22Rv1 (cell line): Measurements from ENCODE around the gene EDIL3.

Experiments used
- H3K27ac ChIP-seq: fragments of 450-650 bp; 2 replicates; pipeline ENCODE4 v1.5.1; 2017
- ZFX ChIP-seq: fragments of 450-650 bp; IDR thresholded peaks from 2 replicates; pipeline ENCODE4 v1.6.1; 2017; ENCODE audit warnings: antibody characterized with exemption, borderline replicate concordance
- TF ChIP-seq, protein P1 (sequence below): fragments of 450-650 bp; IDR thresholded peaks from 2 replicates; pipeline ENCODE4 v1.5.1; 2017; ENCODE audit warnings: mild to moderate bottlenecking

The EDIL3 gene

DNA sequence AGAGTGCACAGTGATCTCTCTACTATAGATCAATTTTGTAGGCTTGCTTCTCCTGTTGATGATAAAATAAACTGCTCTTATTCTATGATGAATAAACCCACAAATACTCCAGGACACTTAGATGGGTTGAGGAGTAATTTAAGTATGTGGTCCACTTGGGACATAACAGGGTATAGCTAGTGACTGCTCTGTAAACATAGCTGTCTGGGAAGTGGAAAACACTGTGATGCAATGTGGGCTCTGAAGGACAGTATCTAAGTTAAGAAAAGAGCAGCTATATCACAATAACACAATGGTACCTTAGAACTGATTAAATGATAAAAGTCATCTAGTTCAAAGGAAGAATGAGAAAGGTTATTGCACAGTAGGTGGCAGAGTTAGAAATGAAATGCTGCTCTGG, 369.7 kb downstream of the EDIL3 start:
- TF ChIP-seq ZFX, result no peak
- TF ChIP-seq, protein P1, sequence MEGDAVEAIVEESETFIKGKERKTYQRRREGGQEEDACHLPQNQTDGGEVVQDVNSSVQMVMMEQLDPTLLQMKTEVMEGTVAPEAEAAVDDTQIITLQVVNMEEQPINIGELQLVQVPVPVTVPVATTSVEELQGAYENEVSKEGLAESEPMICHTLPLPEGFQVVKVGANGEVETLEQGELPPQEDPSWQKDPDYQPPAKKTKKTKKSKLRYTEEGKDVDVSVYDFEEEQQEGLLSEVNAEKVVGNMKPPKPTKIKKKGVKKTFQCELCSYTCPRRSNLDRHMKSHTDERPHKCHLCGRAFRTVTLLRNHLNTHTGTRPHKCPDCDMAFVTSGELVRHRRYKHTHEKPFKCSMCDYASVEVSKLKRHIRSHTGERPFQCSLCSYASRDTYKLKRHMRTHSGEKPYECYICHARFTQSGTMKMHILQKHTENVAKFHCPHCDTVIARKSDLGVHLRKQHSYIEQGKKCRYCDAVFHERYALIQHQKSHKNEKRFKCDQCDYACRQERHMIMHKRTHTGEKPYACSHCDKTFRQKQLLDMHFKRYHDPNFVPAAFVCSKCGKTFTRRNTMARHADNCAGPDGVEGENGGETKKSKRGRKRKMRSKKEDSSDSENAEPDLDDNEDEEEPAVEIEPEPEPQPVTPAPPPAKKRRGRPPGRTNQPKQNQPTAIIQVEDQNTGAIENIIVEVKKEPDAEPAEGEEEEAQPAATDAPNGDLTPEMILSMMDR, result no peak
- no peak overlapping the region for H3K27ac ChIP-seq

DNA sequence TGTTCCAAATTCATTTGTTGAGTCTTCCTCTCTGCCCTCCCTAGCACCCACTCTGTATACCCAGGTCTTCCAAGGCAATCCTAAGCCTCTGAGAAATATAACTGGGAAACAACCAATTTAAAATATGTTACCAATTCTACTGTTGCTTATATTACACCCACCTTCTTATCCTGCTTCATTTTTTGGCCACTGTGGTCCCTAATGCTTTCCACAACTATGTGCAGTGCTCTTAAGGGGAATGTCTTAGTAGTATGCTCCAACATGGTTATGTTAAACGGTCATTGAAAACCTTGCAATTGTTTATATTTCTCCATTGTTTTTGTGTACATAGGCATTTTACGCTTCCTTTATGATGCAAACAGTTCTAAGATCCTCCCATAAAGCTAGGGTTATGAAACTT, 390.9 kb downstream of the EDIL3 start:
- no peak overlapping the region for H3K27ac ChIP-seq
- TF ChIP-seq, protein P1, result no peak
- TF ChIP-seq ZFX, result no peak

DNA sequence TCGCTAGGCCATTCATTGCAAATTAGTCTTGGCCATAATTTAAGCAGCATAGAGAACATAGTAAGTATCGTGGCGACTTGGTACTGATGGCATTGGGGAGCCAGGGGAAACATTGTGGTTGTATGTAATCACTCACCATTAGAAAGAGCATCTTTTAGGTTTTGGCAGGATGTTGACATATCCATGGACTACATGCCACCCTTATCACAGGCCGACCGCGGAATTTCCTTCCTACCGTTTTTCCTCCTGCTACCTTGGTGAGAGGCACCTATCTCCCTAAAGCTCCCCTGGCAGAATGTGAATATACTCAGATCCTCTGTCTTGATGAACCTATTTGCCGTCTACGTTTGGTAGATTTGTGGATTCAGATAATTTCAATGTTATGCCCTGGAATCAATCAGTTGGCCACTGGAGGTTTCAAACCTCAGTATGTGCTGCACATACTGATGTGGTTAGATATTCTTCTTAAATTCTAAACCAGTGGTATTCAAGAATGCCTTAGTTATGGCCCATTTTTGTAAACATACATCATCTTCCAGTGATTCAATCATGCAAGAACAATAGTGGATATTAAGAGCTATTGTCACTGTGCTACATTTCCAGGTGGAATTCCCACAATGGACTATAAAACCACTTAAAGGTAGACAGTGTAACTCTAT, 393.0 kb downstream of the EDIL3 start:
- no peak for TF ChIP-seq ZFX
- TF ChIP-seq, protein P1, result no peak
- no peak overlapping the region for H3K27ac ChIP-seq

DNA sequence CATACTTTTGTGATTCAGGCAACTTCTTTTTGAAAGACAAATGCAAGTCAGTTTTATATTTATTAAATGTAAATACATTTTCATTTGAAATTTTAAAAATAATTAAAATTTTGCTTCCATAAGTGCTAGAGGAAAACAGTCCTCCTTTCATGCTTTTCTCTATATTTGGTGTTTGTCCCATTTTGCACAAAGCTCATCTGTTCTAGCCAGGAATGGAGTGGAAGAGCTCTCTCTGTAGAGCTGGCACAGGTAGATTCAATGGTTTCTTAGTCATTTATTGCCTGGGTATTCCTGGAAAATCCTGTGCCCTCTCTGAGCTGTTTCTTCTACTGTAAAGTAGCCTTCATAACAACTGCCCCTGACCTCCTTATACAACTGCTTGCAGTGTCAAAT, 396.4 kb downstream of the EDIL3 start:
- no peak for TF ChIP-seq ZFX

DNA sequence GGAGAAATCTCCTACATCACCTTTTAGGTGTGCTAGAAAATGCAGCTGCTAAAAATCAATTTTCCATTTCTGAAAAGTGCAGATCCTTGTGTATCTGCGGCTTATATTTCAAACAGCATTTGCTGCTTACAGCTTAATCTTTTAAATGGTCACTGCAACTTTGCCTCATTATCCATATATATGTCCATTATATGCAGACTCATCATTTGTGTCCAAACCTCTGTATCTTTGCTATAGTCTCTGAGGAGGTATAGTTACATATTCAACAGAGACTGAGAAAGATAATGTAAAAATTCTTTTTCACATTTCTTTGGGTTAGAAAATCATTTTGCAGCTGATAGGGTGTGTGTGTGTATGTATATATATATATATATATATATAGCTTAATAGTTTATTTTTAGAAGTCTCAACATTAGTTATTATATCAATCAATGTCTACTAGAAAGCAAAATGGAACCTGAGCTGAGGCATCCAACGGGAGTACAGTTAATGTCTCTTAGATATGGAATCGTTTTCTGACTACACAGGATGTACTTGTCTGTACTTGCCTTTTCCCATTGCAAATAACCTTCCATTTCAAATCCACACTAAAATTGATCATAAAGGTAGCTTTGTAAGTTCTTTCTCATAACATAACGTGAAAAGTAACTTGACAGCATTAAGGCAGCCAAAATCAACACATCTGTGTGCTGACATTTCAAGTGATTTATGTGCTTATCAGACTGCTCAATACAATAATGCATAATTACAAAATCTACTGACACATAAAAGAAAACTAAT, 397.0 kb downstream of the EDIL3 start:
- no peak overlapping the region for H3K27ac ChIP-seq
- TF ChIP-seq, protein P1, result no peak
- no peak for TF ChIP-seq ZFX

More for the DNA sequence above, 396.4 kb downstream of the EDIL3 start:
- H3K27ac ChIP-seq, result no peak overlapping the region

DNA sequence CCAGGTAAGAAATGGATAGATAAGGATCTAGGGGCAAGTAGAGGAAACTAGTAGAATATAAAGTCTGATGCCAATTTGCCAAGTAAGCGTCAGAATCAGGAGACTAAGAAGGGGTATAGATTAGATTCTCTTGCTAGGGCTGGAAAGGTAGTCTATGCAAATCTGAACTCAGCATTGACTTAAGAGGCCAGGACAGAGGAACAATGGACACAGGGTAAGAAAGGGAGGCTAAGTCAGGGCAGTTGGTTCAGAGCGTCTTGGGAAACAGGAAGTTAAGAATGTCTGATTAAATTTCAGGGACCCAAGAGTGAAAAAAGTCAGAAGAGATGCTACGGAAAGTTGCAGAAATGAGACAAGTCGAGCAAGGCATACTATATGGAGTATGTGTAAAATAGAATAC, 400.8 kb downstream of the EDIL3 start:
- H3K27ac ChIP-seq, result no peak overlapping the region
- no peak for TF ChIP-seq ZFX

DNA sequence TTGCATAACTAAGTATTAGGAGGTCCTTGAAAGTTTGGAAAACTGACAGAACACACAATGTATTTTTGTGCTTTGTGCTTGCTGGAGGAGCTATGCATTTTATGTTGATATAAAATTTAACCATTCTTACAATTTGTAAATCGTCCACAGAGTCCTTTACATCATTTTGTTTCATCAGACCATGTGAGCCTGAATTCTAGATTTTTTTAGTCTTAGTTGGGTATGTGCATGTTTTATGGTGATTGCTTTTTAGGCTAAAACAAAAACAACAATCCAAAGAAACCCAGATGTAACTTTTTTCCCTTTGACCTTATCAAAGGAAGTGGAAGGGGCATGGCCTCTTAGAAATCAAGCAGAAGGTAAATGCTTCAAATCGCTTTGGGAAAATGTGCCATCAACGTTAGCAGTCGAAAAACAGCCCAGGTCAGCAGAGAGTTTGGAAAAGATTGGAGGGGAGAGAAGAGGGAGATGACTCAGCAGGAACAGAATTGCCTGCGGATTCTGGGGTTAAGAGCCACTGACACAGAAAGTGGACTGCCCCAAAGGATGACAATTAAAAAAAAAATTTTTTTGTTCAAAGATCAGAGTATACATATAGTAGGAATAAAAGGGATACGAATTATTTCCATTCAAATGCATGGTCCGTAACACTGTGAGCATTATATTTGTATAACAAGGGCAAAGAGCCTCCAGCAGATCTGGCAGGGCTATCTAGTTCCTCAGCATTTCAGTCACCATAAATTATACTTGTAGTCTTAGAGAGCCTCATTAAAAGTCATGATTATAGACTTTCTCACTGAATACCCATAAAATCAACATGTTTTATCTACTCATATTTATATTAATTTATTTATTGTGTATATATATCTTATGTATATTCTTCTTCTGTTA, 410.5 kb downstream of the EDIL3 start:
- TF ChIP-seq, protein P1, result no peak
- H3K27ac ChIP-seq, result no peak overlapping the region

DNA sequence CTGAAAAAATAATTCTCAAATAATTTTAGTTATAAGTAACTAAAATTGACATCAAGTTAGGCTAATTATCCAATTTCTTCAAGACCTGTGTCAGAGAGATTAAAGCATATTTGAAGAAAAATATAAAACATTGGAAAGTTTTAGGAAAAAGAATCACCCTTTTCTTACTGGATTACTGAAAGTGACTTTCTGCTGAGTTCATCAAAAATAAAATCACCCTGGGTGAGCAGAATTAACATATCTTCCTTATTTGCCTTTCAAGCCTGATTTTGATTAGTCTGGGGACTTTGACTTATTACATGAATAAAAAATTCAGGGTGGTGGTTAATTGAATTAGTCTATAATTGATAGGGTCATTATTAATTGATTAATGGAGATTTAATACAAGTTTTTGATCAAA, 411.8 kb downstream of the EDIL3 start:
- H3K27ac ChIP-seq, result no peak overlapping the region
- TF ChIP-seq, protein P1, result no peak
- TF ChIP-seq ZFX, result no peak
